HG03159 (cell line): ENCODE data around the gene FBF1.
"Not testable (repeated sequence)": the region's sequence is repeated elsewhere in the genome, so short reads cannot be mapped to it uniquely, and the experiment has no call there.

Experiments
- ATAC-seq: cut with Tn5 transposase; IDR thresholded peaks from one replicate; pipeline ENCODE4 v1.9.1; 2021; ENCODE audit warnings: mild to moderate bottlenecking, moderate library complexity; ENCODE audit not compliant: unreplicated experiment

FBF1 gene

DNA sequence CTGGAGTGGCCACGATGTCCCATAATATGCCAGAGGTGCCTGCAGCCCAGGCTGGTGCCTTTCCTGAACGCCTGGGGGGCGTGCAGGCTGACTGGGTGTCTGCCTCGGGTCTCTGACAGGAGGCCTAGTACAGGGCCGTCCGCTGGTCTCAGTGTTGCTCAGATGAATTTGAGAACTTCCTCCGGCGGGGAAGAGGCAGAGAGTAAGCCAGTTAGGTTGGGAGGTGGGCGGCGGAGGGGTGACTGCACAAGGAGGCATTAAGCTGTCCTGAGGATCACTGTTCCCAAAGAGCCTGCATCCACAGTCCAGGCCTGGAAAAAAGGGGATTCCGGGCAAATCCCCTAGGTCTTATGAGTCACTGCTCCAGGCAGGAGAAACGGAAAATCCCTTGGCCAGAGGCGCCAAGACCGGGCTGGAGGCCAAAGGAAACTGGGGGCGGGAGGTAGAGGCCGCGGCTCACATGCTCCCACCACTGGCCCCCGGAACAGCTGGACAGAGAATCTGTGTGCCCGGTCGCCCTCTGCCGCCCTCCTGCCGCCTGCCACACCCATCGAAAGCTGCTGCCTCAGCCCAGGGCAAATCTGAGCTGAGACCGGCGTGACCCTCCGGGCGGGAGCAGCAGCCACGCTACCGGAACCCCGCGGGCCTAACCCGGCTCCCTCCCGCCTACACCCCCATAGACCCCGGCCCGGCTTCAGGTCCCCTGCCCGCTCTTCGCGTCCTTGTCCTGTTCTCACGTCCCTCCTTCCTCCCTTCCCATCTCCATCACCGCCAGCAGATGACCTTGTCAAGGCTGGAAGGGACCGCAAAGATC lies 63.7 kb downstream of the FBF1 start:
- ATAC-seq: no peak

- ATAC-seq: no peak
Observed at GRCh38 chr17:75876190-75876937, 64.5 kb downstream of the FBF1 start.

DNA sequence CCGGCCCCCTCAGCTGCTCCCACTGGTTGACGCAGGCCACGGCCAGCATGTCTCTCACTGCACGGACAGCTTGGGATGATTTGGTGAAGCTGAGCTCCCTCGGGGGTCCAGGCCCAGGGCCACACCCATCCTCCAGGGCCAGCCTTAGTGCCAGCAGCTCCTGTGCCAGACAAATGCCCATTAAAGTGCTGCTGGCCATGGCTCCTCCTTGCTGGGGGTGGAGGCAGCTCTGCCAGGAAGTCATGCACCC lies 65.0 kb downstream of the FBF1 start:
- no peak for ATAC-seq

GRCh38 chr17:75875182-75875939 lies 65.5 kb downstream of the FBF1 start:
- ATAC-seq: no peak

GRCh38 chr17:75874323-75875181 lies 66.3 kb downstream of the FBF1 start:
- ATAC-seq: no peak

- no peak for ATAC-seq
Observed at GRCh38 chr17:75873587-75874322, 67.1 kb downstream of the FBF1 start.

GRCh38 chr17:75872434-75873351 lies 68.1 kb downstream of the FBF1 start:
- ATAC-seq: no peak

- ATAC-seq: not testable (repeated sequence)
Observed at GRCh38 chr17:75870228-75870627, 70.6 kb downstream of the FBF1 start.

DNA sequence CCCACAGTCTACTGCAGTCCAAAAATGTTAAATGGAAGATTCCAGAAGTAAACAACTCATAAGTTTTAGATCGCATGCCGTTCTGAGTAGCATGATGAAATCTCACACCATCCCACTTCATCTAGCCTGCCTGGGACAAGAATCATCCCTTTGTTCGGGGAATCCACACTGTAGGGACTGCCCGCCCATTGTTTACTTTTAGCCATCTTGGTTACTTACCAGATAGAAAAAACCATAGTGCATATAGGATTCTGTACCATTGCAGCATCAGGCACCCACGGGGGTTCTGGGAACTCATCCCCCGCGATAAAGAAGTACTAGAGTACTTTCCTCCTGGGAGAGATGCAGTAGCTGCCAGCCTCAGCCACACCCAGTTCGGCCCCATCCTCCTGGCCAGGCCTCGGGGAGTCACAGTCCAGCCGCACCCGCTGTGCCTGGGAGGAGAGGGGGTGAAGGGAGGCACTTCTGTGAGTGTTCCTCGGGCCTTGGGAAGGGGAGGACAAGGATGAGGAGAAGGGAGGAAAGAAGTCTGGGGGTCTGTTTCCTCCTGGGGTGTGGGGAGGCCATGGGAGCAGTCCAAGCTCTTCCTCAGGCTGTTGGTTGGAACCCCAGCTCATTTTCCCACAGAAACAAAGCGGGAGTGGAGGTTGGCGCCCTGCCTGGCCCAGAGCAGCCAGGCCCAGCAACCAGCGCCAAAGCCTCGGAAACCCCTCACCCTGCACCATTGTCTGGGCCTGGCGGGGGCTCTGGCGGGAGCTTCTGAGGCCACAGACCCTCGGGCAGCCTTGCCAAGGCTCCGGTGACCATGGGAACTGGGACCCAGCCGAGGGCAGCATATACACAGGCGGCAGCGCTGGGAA lies 71.3 kb downstream of the FBF1 start:
- ATAC-seq: no peak

GRCh38 chr17:75868730-75869281 lies 72.0 kb downstream of the FBF1 start:
- ATAC-seq: not testable (repeated sequence)

DNA sequence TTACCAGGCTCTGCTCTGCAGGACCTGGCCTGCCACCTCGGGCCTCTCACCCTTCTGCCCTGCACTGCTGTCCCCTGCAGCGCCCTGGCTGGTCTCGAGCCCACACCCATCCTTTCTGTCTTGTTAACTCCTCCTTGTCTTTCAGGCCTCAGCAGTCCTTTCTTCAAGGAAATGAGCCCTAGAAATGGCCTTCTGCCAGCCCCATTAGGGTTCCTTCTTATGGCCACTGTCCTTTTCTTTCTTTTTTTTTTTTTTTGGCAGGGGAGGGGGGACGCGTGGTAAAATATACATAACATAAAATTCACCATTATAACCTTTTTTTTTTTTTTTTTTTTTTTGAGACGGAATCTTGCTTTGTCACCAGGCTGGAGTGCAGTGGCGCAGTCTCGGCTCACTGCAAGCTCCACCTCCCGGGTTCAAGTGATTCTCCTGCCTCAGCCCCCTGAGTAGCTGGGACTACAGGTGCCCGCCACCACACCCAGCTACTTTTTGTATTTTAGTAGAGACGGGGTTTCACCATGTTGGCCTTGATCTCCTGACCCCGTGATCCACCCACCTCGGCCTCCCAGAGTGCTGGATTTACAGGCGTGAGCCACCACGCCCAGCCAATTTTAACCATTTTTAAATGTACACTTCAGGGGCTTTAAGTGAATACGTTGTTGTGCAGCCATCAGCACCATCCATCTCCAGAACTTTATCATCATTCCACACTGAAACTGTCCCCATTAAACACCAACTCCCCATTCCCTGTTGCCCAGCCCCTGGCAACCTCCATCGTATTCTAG lies 75.2 kb downstream of the FBF1 start:
- ATAC-seq: not testable (repeated sequence)

- not testable (repeated sequence) for ATAC-seq
Observed at GRCh38 chr17:75864887-75865286, 76.0 kb downstream of the FBF1 start.

GRCh38 chr17:75864448-75864871 lies 76.4 kb downstream of the FBF1 start:
- peak; percentile 87 for ATAC-seq

DNA sequence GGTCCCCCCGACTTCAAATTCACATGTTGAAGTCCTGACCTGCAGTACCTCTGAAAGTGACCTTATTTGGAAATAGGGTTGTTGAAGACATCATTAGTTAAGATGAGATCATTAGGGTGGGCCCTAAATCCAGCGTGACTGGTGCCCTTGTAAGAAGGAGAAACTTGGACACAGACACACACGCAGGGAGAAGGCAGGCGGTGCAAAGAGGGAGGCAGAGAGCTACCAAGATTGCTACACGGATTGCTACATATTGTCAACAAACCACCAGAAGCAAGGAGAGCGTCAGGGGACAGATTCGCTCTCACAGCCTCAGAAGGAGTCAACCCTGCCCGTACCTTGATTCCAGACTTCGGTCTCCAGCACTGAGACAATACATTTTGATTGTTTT lies 78.9 kb downstream of the FBF1 start:
- no peak for ATAC-seq
